Measurements from ENCODE around the gene FAM53A.

Gene FAM53A, protein sequence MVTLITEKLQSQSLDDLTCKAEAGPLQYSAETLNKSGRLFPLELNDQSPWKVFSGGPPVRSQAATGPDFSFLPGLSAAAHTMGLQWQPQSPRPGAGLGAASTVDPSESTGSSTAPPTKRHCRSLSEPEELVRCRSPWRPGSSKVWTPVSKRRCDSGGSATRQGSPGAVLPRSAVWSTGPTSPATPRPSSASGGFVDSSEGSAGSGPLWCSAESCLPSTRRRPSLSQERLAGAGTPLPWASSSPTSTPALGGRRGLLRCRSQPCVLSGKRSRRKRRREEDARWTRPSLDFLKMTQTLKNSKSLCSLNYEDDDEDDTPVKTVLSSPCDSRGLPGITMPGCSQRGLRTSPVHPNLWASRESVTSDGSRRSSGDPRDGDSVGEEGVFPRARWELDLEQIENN

DNA sequence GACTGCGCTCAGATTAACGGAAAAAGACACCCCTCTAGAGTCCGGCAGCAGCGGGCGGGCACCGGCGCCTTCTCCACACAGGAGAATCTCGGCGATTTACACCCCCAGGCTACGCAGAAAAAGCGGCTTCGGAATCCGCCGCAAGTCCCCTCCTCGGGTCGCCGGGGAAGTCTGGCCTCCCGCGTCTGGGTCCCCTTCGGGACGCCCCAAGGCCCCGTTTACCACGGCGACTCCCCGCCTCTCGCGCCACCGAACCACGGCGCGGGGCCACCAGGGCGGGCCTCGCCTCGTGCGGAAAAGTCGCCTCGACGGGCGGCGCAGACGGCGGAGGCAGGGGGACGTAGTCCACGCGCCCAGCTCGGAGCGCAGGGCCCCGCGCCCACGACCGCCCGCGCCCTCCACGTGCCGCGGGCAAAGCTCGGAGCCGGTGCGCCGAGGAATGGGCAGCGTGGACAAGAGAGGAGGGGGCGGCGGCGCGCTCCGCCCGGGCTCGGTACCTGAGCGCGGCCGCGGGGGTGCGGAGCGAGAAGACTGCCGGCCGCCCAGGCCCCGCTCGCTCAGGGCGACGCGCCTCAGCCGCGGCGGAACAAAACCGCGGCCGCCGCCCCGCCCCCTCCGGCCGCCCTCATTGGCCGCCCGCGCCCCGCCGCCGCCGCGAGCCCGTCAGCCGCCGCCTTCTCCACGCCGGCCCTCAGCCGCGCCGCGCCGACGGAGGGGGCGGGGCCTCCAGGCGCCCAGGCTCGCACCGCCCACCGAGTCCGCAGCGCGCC lies at the start of gene FAM53A:
FAM53A (minus strand) TSS at position 578 of the 770 bp plus-strand sequence. CDS start 15,572 bp downstream, outside the sequence.
- peak within 1 kb of the TSS; percentile 46 for H3K27ac ChIP-seq
- no peak for TF ChIP-seq ZFX (IDR thresholded peaks at IDR 0.05; ENCODE audit: borderline replicate concordance)
- TF ChIP-seq, protein P1, sequence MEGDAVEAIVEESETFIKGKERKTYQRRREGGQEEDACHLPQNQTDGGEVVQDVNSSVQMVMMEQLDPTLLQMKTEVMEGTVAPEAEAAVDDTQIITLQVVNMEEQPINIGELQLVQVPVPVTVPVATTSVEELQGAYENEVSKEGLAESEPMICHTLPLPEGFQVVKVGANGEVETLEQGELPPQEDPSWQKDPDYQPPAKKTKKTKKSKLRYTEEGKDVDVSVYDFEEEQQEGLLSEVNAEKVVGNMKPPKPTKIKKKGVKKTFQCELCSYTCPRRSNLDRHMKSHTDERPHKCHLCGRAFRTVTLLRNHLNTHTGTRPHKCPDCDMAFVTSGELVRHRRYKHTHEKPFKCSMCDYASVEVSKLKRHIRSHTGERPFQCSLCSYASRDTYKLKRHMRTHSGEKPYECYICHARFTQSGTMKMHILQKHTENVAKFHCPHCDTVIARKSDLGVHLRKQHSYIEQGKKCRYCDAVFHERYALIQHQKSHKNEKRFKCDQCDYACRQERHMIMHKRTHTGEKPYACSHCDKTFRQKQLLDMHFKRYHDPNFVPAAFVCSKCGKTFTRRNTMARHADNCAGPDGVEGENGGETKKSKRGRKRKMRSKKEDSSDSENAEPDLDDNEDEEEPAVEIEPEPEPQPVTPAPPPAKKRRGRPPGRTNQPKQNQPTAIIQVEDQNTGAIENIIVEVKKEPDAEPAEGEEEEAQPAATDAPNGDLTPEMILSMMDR (IDR thresholded peaks at IDR 0.05) = no peak

DNA sequence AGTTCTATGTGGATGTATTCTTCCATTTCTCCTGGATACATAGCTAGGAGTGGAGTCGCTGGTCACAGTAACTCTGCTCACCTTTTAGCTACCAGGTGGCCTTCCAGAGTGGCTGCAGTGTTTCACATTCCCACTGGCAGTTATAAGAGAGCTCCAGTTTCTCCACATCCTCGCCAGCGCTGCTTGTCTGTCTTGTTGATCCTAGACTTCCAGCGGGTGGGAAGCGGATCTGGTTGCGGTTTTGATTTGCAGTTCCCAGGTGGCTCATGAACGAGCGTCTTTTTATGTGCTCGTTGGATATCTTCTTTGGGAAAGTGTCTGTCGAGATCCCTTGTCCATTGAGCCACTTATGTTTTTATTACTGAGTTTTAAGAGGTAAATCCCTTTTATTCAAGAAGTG lies 48.8 kb upstream of the FAM53A start:
- H3K27ac ChIP-seq = no peak overlapping the region
- TF ChIP-seq, protein P1 (IDR thresholded peaks at IDR 0.05) = no peak
- TF ChIP-seq ZFX (IDR thresholded peaks at IDR 0.05; ENCODE audit: borderline replicate concordance) = no peak

DNA sequence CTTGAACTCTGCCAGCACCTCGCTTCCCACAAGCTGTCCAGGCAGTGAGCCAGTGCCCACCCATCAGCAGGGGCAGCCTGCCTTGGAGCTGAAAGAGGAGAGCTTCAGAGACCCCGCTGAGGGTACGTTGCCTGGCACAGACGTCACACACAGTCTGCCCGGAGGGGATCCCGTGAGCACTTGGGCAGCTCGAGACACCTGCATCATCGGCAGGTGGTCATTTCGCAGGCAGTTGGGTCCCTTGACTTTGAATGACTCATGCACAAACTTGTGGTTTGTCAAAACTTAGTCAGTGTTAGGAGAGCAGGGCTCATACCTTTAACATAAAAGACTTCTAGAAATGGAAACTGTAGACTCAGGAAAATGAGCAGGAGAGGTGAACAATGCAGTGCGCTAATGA lies 47.1 kb upstream of the FAM53A start:
- TF ChIP-seq ZFX (IDR thresholded peaks at IDR 0.05; ENCODE audit: borderline replicate concordance) = no peak
- TF ChIP-seq, protein P1 (IDR thresholded peaks at IDR 0.05) = no peak
- H3K27ac ChIP-seq = no peak overlapping the region

DNA sequence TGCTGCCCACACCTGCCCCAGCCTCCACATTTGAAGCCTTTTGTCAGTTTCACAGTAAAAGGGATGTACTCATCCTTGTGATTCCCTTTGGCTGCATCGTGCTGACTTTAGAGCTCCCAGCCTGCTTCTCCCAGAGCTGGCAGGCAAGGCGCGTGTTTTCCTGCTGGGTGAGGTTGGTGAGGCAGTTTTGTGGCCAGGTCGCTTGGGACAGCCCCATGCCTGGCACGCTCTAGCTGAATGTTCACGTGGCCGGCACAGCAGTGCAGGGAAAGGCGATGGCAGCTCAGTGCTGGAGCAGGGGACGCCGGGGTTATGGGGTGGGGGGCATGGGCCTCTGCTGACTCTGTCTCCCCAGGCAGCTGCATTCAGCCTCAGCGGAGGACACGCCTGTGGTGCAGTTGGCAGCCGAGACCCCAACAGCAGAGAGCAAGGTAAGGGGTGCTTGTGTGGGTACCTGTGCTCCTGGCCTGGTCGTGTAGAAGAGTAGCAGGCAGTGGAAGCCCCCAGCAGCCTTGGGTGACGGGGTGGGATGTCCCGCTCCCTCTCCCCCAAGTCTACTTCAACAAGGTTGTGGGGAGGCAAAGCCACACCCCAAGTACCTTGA lies 46.5 kb upstream of the FAM53A start:
- no peak for TF ChIP-seq ZFX (IDR thresholded peaks at IDR 0.05; ENCODE audit: borderline replicate concordance)
- TF ChIP-seq, protein P1 (IDR thresholded peaks at IDR 0.05) = no peak
- H3K27ac ChIP-seq = no peak overlapping the region

DNA sequence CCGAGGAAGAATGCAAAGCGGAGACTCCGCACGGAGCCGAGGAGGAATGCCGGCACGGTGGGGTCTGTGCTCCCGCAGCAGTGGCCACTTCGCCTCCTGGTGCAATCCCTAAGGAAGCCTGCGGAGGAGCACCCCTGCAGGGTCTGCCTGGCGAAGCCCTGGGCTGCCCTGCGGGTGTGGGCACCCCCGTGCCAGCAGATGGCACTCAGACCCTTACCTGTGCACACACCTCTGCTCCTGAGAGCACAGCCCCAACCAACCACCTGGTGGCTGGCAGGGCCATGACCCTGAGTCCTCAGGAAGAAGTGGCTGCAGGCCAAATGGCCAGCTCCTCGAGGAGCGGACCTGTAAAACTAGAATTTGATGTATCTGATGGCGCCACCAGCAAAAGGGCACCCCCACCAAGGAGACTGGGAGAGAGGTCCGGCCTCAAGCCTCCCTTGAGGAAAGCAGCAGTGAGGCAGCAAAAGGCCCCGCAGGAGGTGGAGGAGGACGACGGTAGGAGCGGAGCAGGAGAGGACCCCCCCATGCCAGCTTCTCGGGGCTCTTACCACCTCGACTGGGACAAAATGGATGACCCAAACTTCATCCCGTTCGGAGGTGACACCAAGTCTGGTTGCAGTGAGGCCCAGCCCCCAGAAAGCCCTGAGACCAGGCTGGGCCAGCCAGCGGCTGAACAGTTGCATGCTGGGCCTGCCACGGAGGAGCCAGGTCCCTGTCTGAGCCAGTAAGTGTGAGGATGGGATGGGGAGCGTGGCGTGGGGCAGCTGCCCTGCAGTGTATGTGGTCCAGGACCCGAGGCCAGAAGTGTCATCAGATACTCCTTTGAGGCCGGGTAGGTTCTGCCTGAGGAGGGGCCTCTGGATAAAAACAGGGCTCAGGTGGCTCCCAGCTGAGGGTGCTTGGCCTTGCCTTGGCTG lies 44.2 kb upstream of the FAM53A start:
- TF ChIP-seq ZFX (IDR thresholded peaks at IDR 0.05; ENCODE audit: borderline replicate concordance) = no peak
- TF ChIP-seq, protein P1 (IDR thresholded peaks at IDR 0.05) = no peak

DNA sequence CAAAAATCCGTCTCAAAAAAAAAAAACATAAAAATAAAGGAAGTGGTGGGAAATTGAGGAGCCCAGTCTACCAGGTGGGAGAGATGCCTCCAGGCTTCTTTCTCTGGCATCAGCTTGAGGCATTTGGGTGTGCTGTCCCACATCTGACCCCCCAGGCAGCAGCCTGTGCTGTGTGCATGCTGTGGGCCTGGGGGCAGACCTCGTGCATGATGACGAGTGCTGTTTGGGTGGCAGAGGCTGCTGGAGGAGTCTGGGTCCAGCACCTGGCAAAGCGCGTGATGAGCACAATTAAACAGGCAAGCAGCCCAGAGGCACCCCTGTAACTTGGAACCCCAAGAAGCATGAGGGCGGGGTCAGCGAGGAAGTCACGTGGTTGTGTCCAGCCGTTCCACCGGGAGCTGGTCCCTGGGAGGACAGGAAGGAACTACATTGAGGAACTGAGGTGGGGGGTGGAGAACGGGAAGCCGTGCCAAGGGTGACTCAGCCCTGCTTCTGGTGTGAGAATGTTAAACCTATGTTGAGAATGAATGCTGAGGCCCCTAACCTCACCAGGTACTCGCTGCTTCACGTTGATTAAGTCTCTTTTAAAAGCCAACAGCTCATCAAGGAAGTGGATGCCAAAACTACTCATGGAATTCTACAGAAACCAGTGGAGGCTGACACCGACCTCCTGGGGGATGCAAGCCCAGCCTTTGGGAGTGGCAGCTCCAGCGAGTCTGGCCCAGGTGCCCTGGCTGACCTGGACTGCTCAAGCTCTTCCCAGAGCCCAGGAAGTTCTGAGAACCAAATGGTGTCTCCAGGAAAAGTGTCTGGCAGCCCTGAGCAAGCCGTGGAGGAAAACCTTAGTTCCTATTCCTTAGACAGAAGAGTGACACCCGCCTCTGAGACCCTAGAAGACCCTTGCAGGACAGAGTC lies 43.3 kb upstream of the FAM53A start:
- H3K27ac ChIP-seq = peak overlapping the region; percentile 20
- no peak for TF ChIP-seq ZFX (IDR thresholded peaks at IDR 0.05; ENCODE audit: borderline replicate concordance)
- TF ChIP-seq, protein P1 (IDR thresholded peaks at IDR 0.05) = no peak

More for the DNA sequence above, 44.2 kb upstream of the FAM53A start:
- no peak overlapping the region for H3K27ac ChIP-seq
